Ishikawa (cell line): ENCODE results near the gene EML6.

Experiments
- CEBPB ChIP-seq: IDR thresholded peaks from 2 replicates; pipeline ENCODE4 v1.6.1; 2012
- CREB1 ChIP-seq: IDR thresholded peaks from 2 replicates; pipeline ENCODE4 v1.6.1; 2012; ENCODE audit warnings: low read depth
- EGR1 ChIP-seq: IDR thresholded peaks from 2 replicates; pipeline ENCODE4 v1.6.1; 2012
- EP300 ChIP-seq: IDR thresholded peaks from 2 replicates; pipeline ENCODE4 v1.6.1; 2012; ENCODE audit warnings: borderline replicate concordance
- FOXM1 ChIP-seq: IDR thresholded peaks from 2 replicates; pipeline ENCODE4 v1.6.1; 2012; ENCODE audit warnings: low read depth, borderline replicate concordance
- MAX ChIP-seq: IDR thresholded peaks from 2 replicates; pipeline ENCODE4 v1.6.1; 2012
- RAD21 ChIP-seq: IDR thresholded peaks from 2 replicates; pipeline ENCODE4 v1.6.1; 2012; ENCODE audit warnings: low read depth
- REST ChIP-seq: IDR thresholded peaks from 2 replicates; pipeline ENCODE4 v1.6.1; 2012; ENCODE audit warnings: low read depth, mild to moderate bottlenecking
- TAF1 ChIP-seq: IDR thresholded peaks from 2 replicates; pipeline ENCODE4 v1.6.1; 2012; ENCODE audit warnings: low read depth, mild to moderate bottlenecking
- TCF12 ChIP-seq: IDR thresholded peaks from 2 replicates; pipeline ENCODE4 v1.6.1; 2012; ENCODE audit warnings: low read depth
- YY1 ChIP-seq: IDR thresholded peaks from 2 replicates; pipeline ENCODE4 v1.6.1; 2012; ENCODE audit warnings: low read depth

GRCh38 chr2:54924121-54924520 lies 200.7 kb downstream of the EML6 start:
- TF ChIP-seq RAD21 (no peak), EP300 (no peak), REST (no peak), CREB1 (no peak), YY1 (no peak), TAF1 (no peak), TCF12 (no peak), MAX (no peak), CEBPB (no peak), FOXM1 (no peak), EGR1 (no peak)
